ENCODE results near the gene PPP2R5D.

GRCh38 chr6:43040542-43041257, 56.3 kb downstream of the PPP2R5D start:
- TF ChIP-seq GATA3 (IDR thresholded peaks at IDR 0.05; ENCODE audit: low read depth, low read length), result no peak
- no peak for TF ChIP-seq GATA2 (IDR thresholded peaks at IDR 0.05; ENCODE audit: low read depth, low read length)
